ENCODE data around the gene PARD3B. TPM values are rescaled to one million over a fixed set of nuclear protein-coding genes. Genes with fewer than 3 reads are reported as not detected.

PARD3B gene
- total RNA-seq, 4 donors from 2014 or later, result 32.6 to 65.7 (median 38.6) TPM

- Histone ChIP-seq H3K36me3 (no peaks in the 10 kb centered on the region), H3K4me3 (no peak overlapping the region), H3K27me3 (no peaks in the 10 kb centered on the region), H3K4me1 (no peaks in the 10 kb centered on the region), H3K9me3 (no peaks in the 10 kb centered on the region), H3K27ac (no peak overlapping the region)
- 74 to 82% methylated on average over 2 to 3 of the region's 3 CpGs for WGBS, 2 donors (ENCODE audit: low coverage in 1 of 2)
- no peak for DNase-seq
- intact Hi-C loops (cut with DNase I; ENCODE audit: low total_unique reads) (no loop called here), in situ Hi-C loops (cut with MboI; ENCODE audit: low pct_ligation_motif_present in 1 of 4, low pct_unique_long_range_greater_than_20kb in 1 of 4, low sequenced_read_pairs in 3 of 4) (no loop called here)
- TF ChIP-seq EP300 (IDR thresholded peaks at IDR 0.05; ENCODE audit: low read depth) (no peak), POLR2A (IDR thresholded peaks at IDR 0.05) (no peak), POLR2AphosphoS5 (IDR thresholded peaks at IDR 0.05) (no peak), CTCF (IDR thresholded peaks at IDR 0.05) (no peak)
These were observed 44.8 kb downstream of the PARD3B start for GRCh38 chr2:204590063-204590462.

GRCh38 chr2:204591225-204591624 is 46.0 kb downstream of the PARD3B start:
- Histone ChIP-seq H3K27ac (no peak overlapping the region), H3K4me3 (no peak overlapping the region), H3K36me3 (no peaks in the 10 kb centered on the region), H3K27me3 (no peaks in the 10 kb centered on the region), H3K4me1 (no peaks in the 10 kb centered on the region), H3K9me3 (no peaks in the 10 kb centered on the region)
- 77 to 83% methylated on average over 1 of the region's 1 CpG for WGBS, 2 donors (ENCODE audit: low coverage in 1 of 2)
- in situ Hi-C loops (cut with MboI; ENCODE audit: low pct_ligation_motif_present in 1 of 4, low pct_unique_long_range_greater_than_20kb in 1 of 4, low sequenced_read_pairs in 3 of 4) (no loop called here), intact Hi-C loops (cut with DNase I; ENCODE audit: low total_unique reads) (no loop called here)
- DNase-seq, result no peak
- TF ChIP-seq EP300 (IDR thresholded peaks at IDR 0.05; ENCODE audit: low read depth), result no peak
- no peak for TF ChIP-seq POLR2A (IDR thresholded peaks at IDR 0.05)
- TF ChIP-seq CTCF (IDR thresholded peaks at IDR 0.05), result no peak
- TF ChIP-seq POLR2AphosphoS5 (IDR thresholded peaks at IDR 0.05), result no peak

- H3K36me3 ChIP-seq, result no peaks in the 10 kb centered on the region
- no peak for DNase-seq
- in situ Hi-C loops (cut with MboI; ENCODE audit: low pct_ligation_motif_present in 1 of 4, low pct_unique_long_range_greater_than_20kb in 1 of 4, low sequenced_read_pairs in 3 of 4), result no loop called here
- no peaks in the 10 kb centered on the region for H3K9me3 ChIP-seq
- no peak overlapping the region for H3K4me3 ChIP-seq
- intact Hi-C loops (cut with DNase I; ENCODE audit: low total_unique reads), result no loop called here
- H3K4me1 ChIP-seq, result peaks cover 0 to 41% (median 6%) of the 10 kb centered on the region in 4 donors
- H3K27me3 ChIP-seq, result no peaks in the 10 kb centered on the region
- 60 to 64% methylated on average over 2 of the region's 2 CpGs for WGBS, 2 donors (ENCODE audit: low coverage in 1 of 2)
- TF ChIP-seq CTCF (IDR thresholded peaks at IDR 0.05), result no peak
- no peak for TF ChIP-seq EP300 (IDR thresholded peaks at IDR 0.05; ENCODE audit: low read depth)
- no peak for TF ChIP-seq POLR2A (IDR thresholded peaks at IDR 0.05)
- no peak for TF ChIP-seq POLR2AphosphoS5 (IDR thresholded peaks at IDR 0.05)
- peak overlapping the region in 3 of 4 donors; percentile 9 to 39 (median 17) for H3K27ac ChIP-seq
These were observed 58.8 kb downstream of the PARD3B start for GRCh38 chr2:204604061-204604460.

- Histone ChIP-seq H3K4me3 (no peak overlapping the region), H3K27ac (peak overlapping the region in 3 of 4 donors; percentile 36 to 62 (median 39)), H3K36me3 (no peaks in the 10 kb centered on the region), H3K9me3 (no peaks in the 10 kb centered on the region), H3K4me1 (peaks cover 10 to 60% (median 20%) of the 10 kb centered on the region in 4 donors), H3K27me3 (no peaks in the 10 kb centered on the region)
- WGBS, 2 donors (ENCODE audit: low coverage in 1 of 2), result 41 to 51% methylated on average over 2 of the region's 2 CpGs
- DNase-seq, result no peak
- intact Hi-C loops (cut with DNase I; ENCODE audit: low total_unique reads), result no loop called here
- no peak for TF ChIP-seq POLR2AphosphoS5 (IDR thresholded peaks at IDR 0.05)
- TF ChIP-seq CTCF (IDR thresholded peaks at IDR 0.05), result no peak
- TF ChIP-seq POLR2A (IDR thresholded peaks at IDR 0.05), result no peak
- TF ChIP-seq EP300 (IDR thresholded peaks at IDR 0.05; ENCODE audit: low read depth), result no peak
- in situ Hi-C loops (cut with MboI; ENCODE audit: low pct_ligation_motif_present in 1 of 4, low pct_unique_long_range_greater_than_20kb in 1 of 4, low sequenced_read_pairs in 3 of 4), result no loop called here
These were observed 63.1 kb downstream of the PARD3B start for GRCh38 chr2:204608237-204608939.

All from transverse colon (tissue), 4 donors.